GM21423 (cell line): ENCODE data around the gene HIVEP3.

Experiments
- ATAC-seq: cut with Tn5 transposase; IDR thresholded peaks from one replicate; pipeline ENCODE4 v1.9.1; 2021; ENCODE audit warnings: mild to moderate bottlenecking, moderate library complexity; ENCODE audit not compliant: unreplicated experiment

Gene HIVEP3

GRCh38 chr1:41599912-41600311 lies 318.8 kb downstream of the HIVEP3 start:
- no peak for ATAC-seq

GRCh38 chr1:41598325-41598724 lies 320.4 kb downstream of the HIVEP3 start:
- ATAC-seq: no peak

- ATAC-seq: no peak
Observed at GRCh38 chr1:41592451-41593125, 326.1 kb downstream of the HIVEP3 start.

- no peak for ATAC-seq
Observed at GRCh38 chr1:41591891-41592290, 326.8 kb downstream of the HIVEP3 start.

GRCh38 chr1:41590331-41590730 lies 328.4 kb downstream of the HIVEP3 start:
- ATAC-seq: no peak

- no peak for ATAC-seq
Observed at GRCh38 chr1:41589395-41589794, 329.3 kb downstream of the HIVEP3 start.

GRCh38 chr1:41588334-41588875 lies 330.3 kb downstream of the HIVEP3 start:
- no peak for ATAC-seq

- no peak for ATAC-seq
Observed at GRCh38 chr1:41587791-41588190, 330.9 kb downstream of the HIVEP3 start.

GRCh38 chr1:41586230-41586629 lies 332.5 kb downstream of the HIVEP3 start:
- ATAC-seq: no peak

GRCh38 chr1:41583658-41584547 lies 334.8 kb downstream of the HIVEP3 start:
- ATAC-seq: no peak

GRCh38 chr1:41582851-41583657 lies 335.7 kb downstream of the HIVEP3 start:
- no peak for ATAC-seq

GRCh38 chr1:41582351-41582750 lies 336.4 kb downstream of the HIVEP3 start:
- ATAC-seq: no peak

GRCh38 chr1:41582004-41582325 lies 336.8 kb downstream of the HIVEP3 start:
- no peak for ATAC-seq

GRCh38 chr1:41581216-41582003 lies 337.3 kb downstream of the HIVEP3 start:
- ATAC-seq: no peak

- no peak for ATAC-seq
Observed at GRCh38 chr1:41580520-41581172, 338.1 kb downstream of the HIVEP3 start.

GRCh38 chr1:41580021-41580420 lies 338.7 kb downstream of the HIVEP3 start:
- ATAC-seq: no peak

GRCh38 chr1:41578712-41579335 lies 339.9 kb downstream of the HIVEP3 start:
- no peak for ATAC-seq

- no peak for ATAC-seq
Observed at GRCh38 chr1:41576620-41577019, 342.1 kb downstream of the HIVEP3 start.

- no peak for ATAC-seq
Observed at GRCh38 chr1:41576206-41576605, 342.5 kb downstream of the HIVEP3 start.
